Mesendoderm (in vitro differentiated cells): ENCODE measurements around the gene MYO1A.

ENCODE experiments used
- DNase-seq: peaks from one replicate; pipeline ENCODE4 v3.0.0; 2013
- H2AK5ac ChIP-seq: 2 replicates; pipeline ENCODE4 v1.6.1; 2013; ENCODE audit warnings: low read length, inconsistent platforms
- H2BK120ac ChIP-seq: 2 replicates; pipeline ENCODE4 v1.6.1; 2013; ENCODE audit warnings: low read depth, mild to moderate bottlenecking, low read length, moderate library complexity, mixed read lengths
- H2BK15ac ChIP-seq: replicated peaks from 2 replicates; pipeline ENCODE4 v1.6.1; 2013; ENCODE audit warnings: low read depth, mild to moderate bottlenecking, moderate library complexity
- H2BK5ac ChIP-seq: 2 replicates; pipeline ENCODE4 v1.6.1; 2013; ENCODE audit warnings: low read length, inconsistent platforms
- H3K18ac ChIP-seq: 2 replicates; pipeline ENCODE4 v1.6.1; 2013; ENCODE audit warnings: mild to moderate bottlenecking, low read length, mixed read lengths
- H3K23ac ChIP-seq: one replicate; pipeline ENCODE4 v1.6.1; 2013; ENCODE audit warnings: low read length
- H3K27ac ChIP-seq: 2 replicates; pipeline ENCODE4 v1.5.1; 2013; ENCODE audit warnings: low read depth, mild to moderate bottlenecking, inconsistent platforms, low read length, moderate library complexity
- H3K27me3 ChIP-seq: 2 replicates; pipeline ENCODE4 v1.6.1; 2013; ENCODE audit warnings: low read length, control low read depth, mild to moderate bottlenecking, inconsistent platforms; ENCODE audit not compliant: insufficient read depth, poor library complexity
- H3K36me3 ChIP-seq: 2 replicates; pipeline ENCODE4 v1.6.1; 2013; ENCODE audit warnings: low read length, inconsistent platforms; ENCODE audit not compliant: control insufficient read depth, insufficient read depth
- H3K4ac ChIP-seq: one replicate; pipeline ENCODE4 v1.6.1; 2013; ENCODE audit warnings: low read depth, mild to moderate bottlenecking, low read length, moderate library complexity
- H3K4me1 ChIP-seq: 2 replicates; pipeline ENCODE4 v1.6.1; 2013; ENCODE audit warnings: low read depth, low read length, inconsistent platforms; ENCODE audit not compliant: control insufficient read depth
- H3K4me2 ChIP-seq: 2 replicates; pipeline ENCODE4 v1.6.1; 2013; ENCODE audit warnings: low read length
- H3K4me3 ChIP-seq: 2 replicates; pipeline ENCODE4 v1.5.1; 2013; ENCODE audit warnings: mild to moderate bottlenecking, low read length
- H3K56ac ChIP-seq: one replicate; pipeline ENCODE4 v1.6.1; 2013; ENCODE audit warnings: low read length
- H3K79me1 ChIP-seq: 2 replicates; pipeline ENCODE4 v1.6.1; 2013; ENCODE audit warnings: low read length, inconsistent platforms
- H3K79me2 ChIP-seq: 2 replicates; pipeline ENCODE4 v1.6.1; 2013; ENCODE audit warnings: mild to moderate bottlenecking, low read length; ENCODE audit not compliant: control insufficient read depth, insufficient read depth
- H3K9ac ChIP-seq: 2 replicates; pipeline ENCODE4 v1.6.1; 2013; ENCODE audit warnings: low read length, inconsistent platforms
- H4K5ac ChIP-seq: one replicate; pipeline ENCODE4 v1.6.1; 2013; ENCODE audit warnings: low read length
- H4K8ac ChIP-seq: one replicate; pipeline ENCODE4 v1.6.1; 2013; ENCODE audit warnings: low read depth, mild to moderate bottlenecking, control low read depth, low read length, moderate library complexity
- WGBS: extraction: QIAGEN DNeasy Blood & Tissue Kit; methylation state at CpG from one replicate; pipeline ENCODE4 v1.1.7; 2013; ENCODE audit warnings: low lambda C conversion rate, missing lambda C conversion rate; ENCODE audit not compliant: insufficient coverage; ENCODE audit errors: extremely low coverage; 5-methylcytosine and 5-hydroxymethylcytosine counted together

The MYO1A gene

GRCh38 chr12:56990648-56991318, 59.1 kb downstream of the MYO1A start:
- no peak overlapping the region for H3K18ac ChIP-seq
- H3K79me1 ChIP-seq, result no peaks in the 10 kb centered on the region
- H3K9ac ChIP-seq, result no peak overlapping the region
- no peak overlapping the region for H4K8ac ChIP-seq
- no peak overlapping the region for H2BK5ac ChIP-seq
- no peak overlapping the region for H3K56ac ChIP-seq
- H2AK5ac ChIP-seq, result peak overlapping the region; percentile 61
- no peak overlapping the region for H3K23ac ChIP-seq
- H3K27me3 ChIP-seq, result no peaks in the 10 kb centered on the region
- no peak overlapping the region for H3K4ac ChIP-seq
- no peak overlapping the region for H3K4me2 ChIP-seq
- H3K27ac ChIP-seq, result no peak overlapping the region
- no peaks in the 10 kb centered on the region for H3K79me2 ChIP-seq
- H3K36me3 ChIP-seq, result no peaks in the 10 kb centered on the region
- WGBS, result no CpG with 5 or more reads among the region's 7 CpGs
- H4K5ac ChIP-seq, result no peak overlapping the region
- H2BK15ac ChIP-seq, result no peak overlapping the region
- H3K4me1 ChIP-seq, result peaks cover 15% of the 10 kb centered on the region
- H3K4me3 ChIP-seq, result no peak overlapping the region
- DNase-seq, result no peak
- no peak overlapping the region for H2BK120ac ChIP-seq

- no CpG with 5 or more reads among the region's 7 CpGs for WGBS
- Histone ChIP-seq H3K4me3 (no peak overlapping the region), H3K9ac (no peak overlapping the region), H3K4ac (no peak overlapping the region), H2AK5ac (no peak overlapping the region), H3K27ac (no peak overlapping the region), H3K79me1 (no peaks in the 10 kb centered on the region), H3K18ac (no peak overlapping the region), H2BK5ac (no peak overlapping the region), H3K27me3 (no peaks in the 10 kb centered on the region), H3K79me2 (no peaks in the 10 kb centered on the region), H3K4me2 (no peak overlapping the region), H3K4me1 (peaks cover 15% of the 10 kb centered on the region), H2BK120ac (no peak overlapping the region), H3K36me3 (no peaks in the 10 kb centered on the region), H3K56ac (no peak overlapping the region), H4K8ac (no peak overlapping the region), H4K5ac (no peak overlapping the region), H3K23ac (no peak overlapping the region), H2BK15ac (no peak overlapping the region)
- no peak for DNase-seq
These were observed 59.9 kb downstream of the MYO1A start for GRCh38 chr12:56989861-56990610.

GRCh38 chr12:56988207-56988739, 61.7 kb downstream of the MYO1A start:
- Histone ChIP-seq H3K27ac (no peak overlapping the region), H3K56ac (peak overlapping the region; percentile 47), H3K23ac (no peak overlapping the region), H3K4ac (no peak overlapping the region), H2BK15ac (no peak overlapping the region), H3K9ac (no peak overlapping the region), H3K4me1 (peaks cover 15% of the 10 kb centered on the region), H2BK120ac (no peak overlapping the region), H3K4me2 (no peak overlapping the region), H3K4me3 (no peak overlapping the region), H3K79me1 (no peaks in the 10 kb centered on the region), H4K5ac (no peak overlapping the region), H3K18ac (no peak overlapping the region), H2BK5ac (no peak overlapping the region), H3K79me2 (no peaks in the 10 kb centered on the region), H3K36me3 (no peaks in the 10 kb centered on the region), H3K27me3 (no peaks in the 10 kb centered on the region), H4K8ac (no peak overlapping the region), H2AK5ac (no peak overlapping the region)
- WGBS, result no CpG with 5 or more reads among the region's 5 CpGs
- peak; percentile 92 for DNase-seq

GRCh38 chr12:56987551-56988053, 62.3 kb downstream of the MYO1A start:
- H3K4ac ChIP-seq, result no peak overlapping the region
- H3K9ac ChIP-seq, result peak overlapping the region; percentile 33
- no peak overlapping the region for H4K8ac ChIP-seq
- WGBS, result no CpG with 5 or more reads among the region's 11 CpGs
- no peaks in the 10 kb centered on the region for H3K79me1 ChIP-seq
- H2BK120ac ChIP-seq, result no peak overlapping the region
- peak overlapping the region; percentile 75 for H3K56ac ChIP-seq
- peaks cover 15% of the 10 kb centered on the region for H3K4me1 ChIP-seq
- H3K27ac ChIP-seq, result no peak overlapping the region
- no peaks in the 10 kb centered on the region for H3K36me3 ChIP-seq
- H3K4me2 ChIP-seq, result no peak overlapping the region
- H3K27me3 ChIP-seq, result no peaks in the 10 kb centered on the region
- H4K5ac ChIP-seq, result no peak overlapping the region
- H3K4me3 ChIP-seq, result no peak overlapping the region
- no peak overlapping the region for H3K23ac ChIP-seq
- no peaks in the 10 kb centered on the region for H3K79me2 ChIP-seq
- peak; percentile 89 for DNase-seq
- H2BK5ac ChIP-seq, result peak overlapping the region; percentile 78
- no peak overlapping the region for H2BK15ac ChIP-seq
- no peak overlapping the region for H2AK5ac ChIP-seq
- no peak overlapping the region for H3K18ac ChIP-seq

- H3K36me3 ChIP-seq, result no peaks in the 10 kb centered on the region
- DNase-seq, result no peak
- H3K4me3 ChIP-seq, result no peak overlapping the region
- H3K79me2 ChIP-seq, result no peaks in the 10 kb centered on the region
- H3K79me1 ChIP-seq, result no peaks in the 10 kb centered on the region
- H3K27ac ChIP-seq, result no peak overlapping the region
- H3K56ac ChIP-seq, result peak overlapping the region; percentile 73
- H3K23ac ChIP-seq, result no peak overlapping the region
- peak overlapping the region; percentile 65 for H2AK5ac ChIP-seq
- no peak overlapping the region for H3K18ac ChIP-seq
- H3K27me3 ChIP-seq, result no peaks in the 10 kb centered on the region
- H3K4me1 ChIP-seq, result peaks cover 15% of the 10 kb centered on the region
- H3K4ac ChIP-seq, result no peak overlapping the region
- no peak overlapping the region for H4K8ac ChIP-seq
- H2BK15ac ChIP-seq, result no peak overlapping the region
- no peak overlapping the region for H2BK120ac ChIP-seq
- H3K9ac ChIP-seq, result no peak overlapping the region
- H2BK5ac ChIP-seq, result no peak overlapping the region
- H3K4me2 ChIP-seq, result no peak overlapping the region
- H4K5ac ChIP-seq, result no peak overlapping the region
These were observed 62.9 kb downstream of the MYO1A start for GRCh38 chr12:56987011-56987410.
